ENCODE results near the gene TNNT1.

TNNT1 gene

GRCh38 chr19:55169136-55169535 lies 20.1 kb upstream of the TNNT1 start:
- Histone ChIP-seq H3K4me3 (ENCODE audit: low read depth, low read length) (no peak overlapping the region), H3K4me1 (ENCODE audit: control insufficient read depth, insufficient read depth, low read length) (peaks cover 7% of the 10 kb centered on the region), H3K36me3 (ENCODE audit: control insufficient read depth in 2 of 2, insufficient read depth in 1 of 2, low read length in 2 of 2) (no peaks in the 10 kb centered on the region), H3K9me3 (ENCODE audit: control insufficient read depth, insufficient read depth, low read depth, low read length) (no peaks in the 10 kb centered on the region), H3K27ac (ENCODE audit: extremely low read depth, low read depth, low read length) (no peak overlapping the region)
- ChIA-PET CTCF (interaction anchor here (0.7 to 1.8 kb wide), 2 partner anchors 9 to 511 kb away, joined by 3 to 10 read pairs; no protein-coding TSS in a partner anchor), POLR2A (interaction anchor here (0.5 to 1.1 kb wide), 2 partner anchors 41 to 51 kb away, joined by 3 read pairs; partner anchors contain the start of gene PPP1R12C)
- TF ChIP-seq ZNF692 (tag by site-specific recombination; IDR thresholded peaks at IDR 0.05): no peak
- no peak for TF ChIP-seq ZNF639 (tag by site-specific recombination; IDR thresholded peaks at IDR 0.05)
- no peak for TF ChIP-seq ZNF266 (tag by site-specific recombination; IDR thresholded peaks at IDR 0.05; ENCODE audit: low read depth)
- TF ChIP-seq ZNF623 (tag by site-specific recombination; IDR thresholded peaks at IDR 0.05): peak; percentile 61
- no peak for TF ChIP-seq KLF8 (tag by site-specific recombination; IDR thresholded peaks at IDR 0.05)
- TF ChIP-seq ZNF394 (tag by site-specific recombination; IDR thresholded peaks at IDR 0.05; ENCODE audit: borderline replicate concordance): no peak

- H3K4me3 ChIP-seq (ENCODE audit: low read depth, low read length): peak within 1 kb of the TSS; percentile 67
- no peaks in the 10 kb centered on the region for H3K36me3 ChIP-seq (ENCODE audit: control insufficient read depth in 2 of 2, insufficient read depth in 1 of 2, low read length in 2 of 2)
- H3K9me3 ChIP-seq (ENCODE audit: control insufficient read depth, insufficient read depth, low read depth, low read length): no peaks in the 10 kb centered on the region
- ChIA-PET CTCF (interaction anchor here (0.5 to 4.3 kb wide), 26 partner anchors 9 to 1207 kb away, joined by 3 to 47 read pairs (median 4); partner anchors contain the start of genes PPP1R12C, PPP6R1, RDH13 and TMEM190), POLR2A (interaction anchor here (0.7 to 3.2 kb wide), 10 partner anchors 12 to 458 kb away, joined by 3 to 21 read pairs (median 4); partner anchors contain the start of genes HSPBP1, PPP1R12C, PPP6R1 and SYT5)
- peak within 1 kb of the TSS; percentile 54 for H3K27ac ChIP-seq (ENCODE audit: extremely low read depth, low read depth, low read length)
- H3K4me1 ChIP-seq (ENCODE audit: control insufficient read depth, insufficient read depth, low read length): peaks cover 2% of the 10 kb centered on the region; the same call in 1 of the 2 replicates
- TF ChIP-seq ZNF707 (tag by site-specific recombination; IDR thresholded peaks at IDR 0.05) (no peak), ZNF2 (tag by site-specific recombination; IDR thresholded peaks at IDR 0.05) (peak; percentile 22; the same call in 1 of the 2 replicates), PRDM4 (tag by site-specific recombination; IDR thresholded peaks at IDR 0.05) (0 out of 2 replicates have a peak, but pooled peaks have one; percentile 40), ZNF555 (tag by site-specific recombination; conservative IDR thresholded peaks at IDR 0.05) (no peak), ZNF677 (tag by site-specific recombination; IDR thresholded peaks at IDR 0.05) (no peak), ZNF660 (tag by site-specific recombination; IDR thresholded peaks at IDR 0.05) (peak; percentile 80), ZNF837 (tag by site-specific recombination; IDR thresholded peaks at IDR 0.05) (no peak), PRDM10 (tag by site-specific recombination; IDR thresholded peaks at IDR 0.05) (peak; percentile 100), ZNF423 (tag by site-specific recombination; IDR thresholded peaks at IDR 0.05) (no peak), ZNF140 (tag by site-specific recombination; IDR thresholded peaks at IDR 0.05) (no peak), ZNF391 (tag by site-specific recombination; IDR thresholded peaks at IDR 0.05; ENCODE audit: borderline replicate concordance, low read depth) (peak; percentile 45; the same call in 1 of the 2 replicates), ZNF266 (tag by site-specific recombination; IDR thresholded peaks at IDR 0.05; ENCODE audit: low read depth) (no peak), ZIC2 (tag by site-specific recombination; IDR thresholded peaks at IDR 0.05) (no peak), IKZF3 (tag by site-specific recombination; IDR thresholded peaks at IDR 0.05) (peak; percentile 57; the same call in 1 of the 2 replicates), ZNF670 (tag by site-specific recombination; IDR thresholded peaks at IDR 0.05; ENCODE audit: low read depth) (no peak), ZNF530 (tag by site-specific recombination; IDR thresholded peaks at IDR 0.05; ENCODE audit: low read depth) (no peak), ZNF571 (tag by site-specific recombination; IDR thresholded peaks at IDR 0.05) (no peak), ZNF202 (tag by site-specific recombination; IDR thresholded peaks at IDR 0.05; ENCODE audit: borderline replicate concordance) (no peak), ZNF350 (tag by site-specific recombination; IDR thresholded peaks at IDR 0.05) (peak; percentile 44; the same call in 1 of the 2 replicates)
Measured at GRCh38 chr19:55166530-55167268, 17.7 kb upstream of the TNNT1 start, which contains the start of gene DNAAF3. DNAAF3 (minus strand) TSS chr19:55166613; CDS start chr19:55166413, 200 bp downstream.
